OCI-LY7 (cell line): Measurements from ENCODE around the gene MALL.
"Not testable (repeated sequence)": the region's sequence is repeated elsewhere in the genome, so short reads cannot be mapped to it uniquely, and the experiment has no call there.

Source experiments
- EZH2phosphoT487 ChIP-seq: fragments of 200-600 bp; sonication (generic); IDR thresholded peaks from 2 replicates; pipeline ENCODE4 v1.6.1; 2018; ENCODE audit warnings: low read depth, borderline replicate concordance, mild to moderate bottlenecking, mixed run types, antibody characterized with exemption, low read length, moderate library complexity, mixed read lengths
- TF ChIP-seq, protein P1 (sequence below): fragments of 200-600 bp; sonication (generic); conservative IDR thresholded peaks from 2 replicates; pipeline ENCODE4 v1.5.1; 2014; ENCODE audit warnings: mild to moderate bottlenecking, antibody characterized with exemption, low read length, moderate library complexity, mixed read lengths

DNA sequence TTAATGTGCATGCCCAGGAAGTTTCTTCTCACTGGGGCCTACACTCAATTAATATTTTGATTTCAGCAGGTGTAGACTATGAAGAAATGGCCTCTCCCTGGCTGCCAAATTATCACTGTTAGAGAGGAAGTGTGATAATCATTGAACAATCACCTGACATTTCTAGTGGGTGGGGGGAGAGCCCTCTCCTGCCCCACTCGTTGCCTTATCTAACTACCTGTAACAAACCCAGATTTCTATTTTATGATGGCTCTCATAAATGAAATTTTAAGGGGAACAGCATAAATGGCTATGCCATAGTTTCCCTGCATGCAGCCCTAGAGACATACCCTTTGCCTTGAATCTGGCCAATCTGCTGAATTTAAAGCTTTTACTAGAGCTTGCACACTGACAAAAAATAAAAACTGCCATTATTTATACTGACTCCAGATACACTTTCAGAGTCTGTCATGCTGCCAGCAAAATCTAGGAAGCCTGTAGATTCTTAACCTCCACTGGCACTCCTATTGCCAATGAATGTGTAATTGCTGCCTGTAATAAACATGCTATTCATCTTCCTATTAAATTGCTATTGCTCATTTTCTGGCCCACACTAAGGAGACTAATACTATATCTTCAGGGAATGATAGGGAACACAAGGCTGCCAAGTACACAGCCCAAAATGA, 55.8 kb downstream of the MALL start:
- TF ChIP-seq, protein P1, sequence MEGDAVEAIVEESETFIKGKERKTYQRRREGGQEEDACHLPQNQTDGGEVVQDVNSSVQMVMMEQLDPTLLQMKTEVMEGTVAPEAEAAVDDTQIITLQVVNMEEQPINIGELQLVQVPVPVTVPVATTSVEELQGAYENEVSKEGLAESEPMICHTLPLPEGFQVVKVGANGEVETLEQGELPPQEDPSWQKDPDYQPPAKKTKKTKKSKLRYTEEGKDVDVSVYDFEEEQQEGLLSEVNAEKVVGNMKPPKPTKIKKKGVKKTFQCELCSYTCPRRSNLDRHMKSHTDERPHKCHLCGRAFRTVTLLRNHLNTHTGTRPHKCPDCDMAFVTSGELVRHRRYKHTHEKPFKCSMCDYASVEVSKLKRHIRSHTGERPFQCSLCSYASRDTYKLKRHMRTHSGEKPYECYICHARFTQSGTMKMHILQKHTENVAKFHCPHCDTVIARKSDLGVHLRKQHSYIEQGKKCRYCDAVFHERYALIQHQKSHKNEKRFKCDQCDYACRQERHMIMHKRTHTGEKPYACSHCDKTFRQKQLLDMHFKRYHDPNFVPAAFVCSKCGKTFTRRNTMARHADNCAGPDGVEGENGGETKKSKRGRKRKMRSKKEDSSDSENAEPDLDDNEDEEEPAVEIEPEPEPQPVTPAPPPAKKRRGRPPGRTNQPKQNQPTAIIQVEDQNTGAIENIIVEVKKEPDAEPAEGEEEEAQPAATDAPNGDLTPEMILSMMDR, result not testable (repeated sequence)
- TF ChIP-seq EZH2phosphoT487, result not testable (repeated sequence)
